Heart left ventricle (tissue), 16 donors: ENCODE data around the gene TNFAIP2. TPM values are rescaled to one million over a fixed set of nuclear protein-coding genes. Genes with fewer than 3 reads are reported as not detected.

ENCODE experiments used
- ATAC-seq, 4 donors: fragments of 200-7000 bp; cut with Tn5 transposase; one replicate each; pipeline ENCODE4 v1.9.1; 2020 to 2022; ENCODE audit warnings: moderate library complexity in 4 of 4, mild to moderate bottlenecking in 3 of 4, moderate number of reproducible peaks in 1 of 4
- DNase-seq, 5 donors: peaks; one replicate each; pipeline ENCODE4 v3.0.0-alpha.2; 2020
- H3K27ac ChIP-seq, 12 donors: fragments of 200-600 bp; sonication (generic) in 4 of 12; one replicate each; pipeline versions ENCODE4 v1.5.0 to v1.8.0; 2016 to 2022; ENCODE audit warnings: mild to moderate bottlenecking in 2 of 12
- H3K27me3 ChIP-seq, 9 donors: fragments of 200-600 bp; sonication (generic) in 2 of 9; one replicate each; pipeline versions ENCODE4 v1.5.1 to v1.8.0; 2016 to 2022; ENCODE audit warnings: mild to moderate bottlenecking in 3 of 9
- H3K36me3 ChIP-seq, 9 donors: fragments of 200-600 bp; sonication (generic) in 2 of 9; one replicate each; pipeline versions ENCODE4 v1.5.0 to v1.8.0; 2018 to 2022; ENCODE audit warnings: mild to moderate bottlenecking in 2 of 9
- H3K4me1 ChIP-seq, 12 donors: fragments of 200-600 bp; sonication (generic) in 4 of 12; one replicate each; pipeline versions ENCODE4 v1.5.0 to v1.8.0; 2016 to 2022; ENCODE audit warnings: mild to moderate bottlenecking in 3 of 12
- H3K4me3 ChIP-seq, 12 donors: fragments of 200-600 bp; sonication (generic) in 4 of 12; one replicate each; pipeline versions ENCODE4 v1.5.0 to v1.8.0; 2017 to 2022; ENCODE audit warnings: mild to moderate bottlenecking in 9 of 12, moderate library complexity in 4 of 12
- H3K9me3 ChIP-seq, 12 donors: fragments of 200-600 bp; sonication (generic) in 4 of 12; one replicate each; pipeline versions ENCODE4 v1.5.0 to v1.8.0; 2016 to 2022; ENCODE audit warnings: mild to moderate bottlenecking in 1 of 12
- POLR2A ChIP-seq, 2 donors: fragments of 450-650 bp; IDR thresholded peaks; one replicate each; pipeline ENCODE4 v1.6.1; 2017; ENCODE audit warnings: antibody characterized with exemption in 2 of 2, mild to moderate bottlenecking in 2 of 2, moderate library complexity in 2 of 2
- WGBS, 4 donors: extraction: QIAGEN DNeasy Blood & Tissue Kit in 2 of 4; methylation state at CpG; one replicate each; pipeline versions ENCODE4 v1.1.5 to v1.1.7; 2013 to 2018; 5-methylcytosine and 5-hydroxymethylcytosine counted together
- intact Hi-C, 10 donors: fragments of 100-400 bp; cut with DNase I; formaldehyde crosslinking; loops; one replicate each; pipeline versions ENCODE4 v1.11.1 to v1.14.2; 2022
- polyA plus RNA-seq, 2 donors: library from polyadenylated mRNA; stranded (reverse); fragments of 200-250 nt; gene quantifications; one replicate each; pipeline ENCODE4 v1.2.3, GENCODE V29; 2013
- total RNA-seq, 9 donors: library from RNA; depleted of rRNA in 2 of 9; stranded (reverse); fragments of >200 nt in 2 of 9; fragmentation: NEBNext Ultra II Directional in 3 of 9; extraction: Animal tissue kit (Norgen Biotek cat#: 25700) in 3 of 9; gene quantifications; one replicate each; pipeline versions ENCODE4 v1.1.0 to v1.2.4, GENCODE V29; 2016 to 2023
- TF ChIP-seq, protein P1 (sequence below), 12 donors: fragments of 200-600 bp; sonication (generic) in 4 of 12; IDR thresholded peaks; one replicate each; pipeline versions ENCODE4 v1.5.0 to v1.8.0; 2018 to 2022; ENCODE audit warnings: antibody characterized with exemption in 12 of 12, mild to moderate bottlenecking in 5 of 12
- donor health status: ischemic (EF 13 %, LVEDD 7.1; RV severe dilation, severe dysfunction).
- donor health status: healthy with polysubstance abuse.
- donor health status: DM: no; HTN: yes; CAD: no.
- donor health status: DM: no; HTN: no; CAD: no.
- donor health status: ischemic (EF 25% LVEDD 6.9; RV normal size, moderate dysfunction).
- donor health status: ischemic (EF 25% LVEDD 5.7; RV mildly dilated, moderate dysfunction).
- donor health status: healthy.
- donor health status: DM: yes; HTN: yes; CAD: no.
- donor health status: ischemic (EF 35%, LVEDD 5.7; RV mildly dilated, moderate dysfunction).
- donor health status: nonischemic (EF 11% LVEDD 7.7; RV severe dilation, severe dysfunction).
- donor health status: DM: yes; HTN: yes; CAD: no.
- donor health status: PGD.
- donor health status: ischemic (EF 29% LVEDD 5.4; RV normal size, mild dysfunction).
- donor health status: nonischemic (EF 23%, LVEDD 6.1; RV moderate dilation, normal function).

TNFAIP2 gene
- total and polyA plus RNA-seq, 11 donors = 22.0 to 253 (median 33.5) TPM

DNA sequence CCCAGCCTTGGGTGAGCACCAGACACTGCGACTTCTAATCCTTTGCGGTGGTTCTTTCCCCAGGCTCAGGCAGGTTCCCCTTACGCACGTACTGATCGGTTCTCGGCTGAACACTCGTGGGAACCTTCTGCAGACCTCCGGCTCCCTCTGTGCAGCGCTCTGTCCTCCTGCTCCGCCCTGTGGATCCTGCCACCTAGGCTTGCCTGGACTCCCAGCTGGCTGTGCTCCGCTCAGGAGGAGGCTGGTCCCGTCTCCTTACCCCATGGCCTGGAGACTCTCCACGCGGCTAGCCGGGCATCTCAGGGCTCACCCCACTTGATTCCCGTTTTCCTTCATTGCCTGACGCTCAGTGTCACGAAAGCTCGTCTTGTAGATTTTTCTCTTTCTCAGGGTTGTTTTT, 34.7 kb downstream of the TNFAIP2 start:
- H3K36me3 ChIP-seq = no peaks in the 10 kb centered on the region
- no peak for DNase-seq
- ATAC-seq = no peak
- WGBS, 4 donors = 91 to 93% (median 92%) methylated on average over 19 of the region's 19 CpGs
- TF ChIP-seq, protein P1, sequence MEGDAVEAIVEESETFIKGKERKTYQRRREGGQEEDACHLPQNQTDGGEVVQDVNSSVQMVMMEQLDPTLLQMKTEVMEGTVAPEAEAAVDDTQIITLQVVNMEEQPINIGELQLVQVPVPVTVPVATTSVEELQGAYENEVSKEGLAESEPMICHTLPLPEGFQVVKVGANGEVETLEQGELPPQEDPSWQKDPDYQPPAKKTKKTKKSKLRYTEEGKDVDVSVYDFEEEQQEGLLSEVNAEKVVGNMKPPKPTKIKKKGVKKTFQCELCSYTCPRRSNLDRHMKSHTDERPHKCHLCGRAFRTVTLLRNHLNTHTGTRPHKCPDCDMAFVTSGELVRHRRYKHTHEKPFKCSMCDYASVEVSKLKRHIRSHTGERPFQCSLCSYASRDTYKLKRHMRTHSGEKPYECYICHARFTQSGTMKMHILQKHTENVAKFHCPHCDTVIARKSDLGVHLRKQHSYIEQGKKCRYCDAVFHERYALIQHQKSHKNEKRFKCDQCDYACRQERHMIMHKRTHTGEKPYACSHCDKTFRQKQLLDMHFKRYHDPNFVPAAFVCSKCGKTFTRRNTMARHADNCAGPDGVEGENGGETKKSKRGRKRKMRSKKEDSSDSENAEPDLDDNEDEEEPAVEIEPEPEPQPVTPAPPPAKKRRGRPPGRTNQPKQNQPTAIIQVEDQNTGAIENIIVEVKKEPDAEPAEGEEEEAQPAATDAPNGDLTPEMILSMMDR (IDR thresholded peaks at IDR 0.05) = no peak
- no peak for TF ChIP-seq POLR2A (IDR thresholded peaks at IDR 0.05)
- intact Hi-C loops = no loop called here
- H3K9me3 ChIP-seq = no peaks in the 10 kb centered on the region
- H3K4me1 ChIP-seq = peaks cover 0 to 12% (median 0%) of the 10 kb centered on the region in 12 donors
- H3K27me3 ChIP-seq = no peaks in the 10 kb centered on the region
- no peak overlapping the region for H3K4me3 ChIP-seq
- H3K27ac ChIP-seq = no peak overlapping the region

DNA sequence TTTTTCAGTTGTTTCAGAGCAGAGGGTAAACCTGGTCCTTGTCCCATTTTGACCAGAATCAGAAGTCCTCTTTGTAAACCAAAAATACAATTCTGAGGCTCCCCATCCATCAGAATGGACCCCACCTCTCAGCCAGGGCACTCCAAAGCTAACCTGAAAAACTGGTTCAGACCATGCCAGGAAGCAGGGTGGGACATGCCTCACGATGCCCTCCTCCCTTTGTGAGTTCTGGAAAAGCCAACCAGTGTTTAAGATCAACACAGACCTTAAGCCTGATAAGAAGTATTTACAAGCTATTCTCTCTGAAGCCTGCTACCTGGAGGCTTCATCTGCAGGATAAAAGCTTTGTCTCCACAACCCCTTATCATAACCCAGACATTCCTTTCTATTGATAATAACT, 35.4 kb downstream of the TNFAIP2 start:
- Histone ChIP-seq H3K36me3 (no peaks in the 10 kb centered on the region), H3K27ac (no peak overlapping the region), H3K4me1 (peaks cover 0 to 12% (median 0%) of the 10 kb centered on the region in 12 donors), H3K27me3 (no peaks in the 10 kb centered on the region), H3K4me3 (no peak overlapping the region), H3K9me3 (no peaks in the 10 kb centered on the region)
- WGBS, 4 donors = 29 to 63% (median 51%) methylated on average over 1 of the region's 1 CpG
- no peak for TF ChIP-seq POLR2A (IDR thresholded peaks at IDR 0.05)
- TF ChIP-seq, protein P1 (IDR thresholded peaks at IDR 0.05) = no peak
- intact Hi-C loops = no loop called here
- no peak for ATAC-seq
- DNase-seq = no peak

- Histone ChIP-seq H3K27ac (no peak overlapping the region), H3K4me1 (peaks cover 0 to 7% (median 0%) of the 10 kb centered on the region in 12 donors), H3K36me3 (no peaks in the 10 kb centered on the region), H3K9me3 (no peaks in the 10 kb centered on the region), H3K27me3 (no peaks in the 10 kb centered on the region), H3K4me3 (no peak overlapping the region)
- DNase-seq (no peak), ATAC-seq (no peak)
- TF ChIP-seq POLR2A (IDR thresholded peaks at IDR 0.05) = no peak
- TF ChIP-seq, protein P1 (IDR thresholded peaks at IDR 0.05) = no peak
- intact Hi-C loops = no loop called here
- 81 to 88% (median 86%) methylated on average over 11 to 13 of the region's 13 CpGs for WGBS, 4 donors
Observed at GRCh38 chr14:103160321-103161053, 37.2 kb downstream of the TNFAIP2 start.

DNA sequence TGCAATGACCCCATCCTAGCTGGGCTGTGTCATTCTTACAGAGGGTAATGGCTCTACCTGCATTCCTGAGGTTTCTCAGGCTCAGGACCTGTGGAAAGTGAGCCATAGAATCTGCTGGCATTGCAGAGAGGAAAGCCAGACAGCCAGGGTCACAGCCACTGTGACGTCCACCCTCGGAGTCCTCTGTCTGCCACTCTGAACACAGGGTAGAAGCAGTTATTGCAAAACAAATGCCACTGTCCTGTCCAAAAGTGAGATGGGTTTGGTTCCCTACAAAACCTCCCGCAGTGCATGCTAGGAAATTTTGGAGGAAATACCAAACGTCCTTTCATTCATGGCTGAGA, 37.8 kb downstream of the TNFAIP2 start:
- H3K27me3 ChIP-seq = no peaks in the 10 kb centered on the region
- no peaks in the 10 kb centered on the region for H3K36me3 ChIP-seq
- intact Hi-C loops = no loop called here
- TF ChIP-seq POLR2A (IDR thresholded peaks at IDR 0.05) = no peak
- TF ChIP-seq, protein P1 (IDR thresholded peaks at IDR 0.05) = no peak
- DNase-seq = no peak
- WGBS, 4 donors = 34 to 56% (median 46%) methylated on average over 4 of the region's 4 CpGs
- H3K9me3 ChIP-seq = no peaks in the 10 kb centered on the region
- H3K4me3 ChIP-seq = no peak overlapping the region
- no peak overlapping the region for H3K27ac ChIP-seq
- no peak for ATAC-seq
- H3K4me1 ChIP-seq = peaks cover 0 to 2% (median 0%) of the 10 kb centered on the region in 12 donors
